Lung (tissue), 12 donors: ENCODE data around the gene ACTN1. TPM values are rescaled to one million over a fixed set of nuclear protein-coding genes. Genes with fewer than 3 reads are reported as not detected.

Source experiments
- ATAC-seq: fragments of 200-7000 bp; cut with Tn5 transposase; one replicate; pipeline ENCODE4 v1.9.1; 2020; ENCODE audit warnings: moderate number of reproducible peaks; ENCODE audit not compliant: insufficient read depth, low FRiP score
- DNase-seq, 3 donors: peaks; one replicate each; pipeline ENCODE4 v3.0.0-alpha.2; 2013 to 2017
- H3K27ac ChIP-seq, 2 donors: one replicate each; pipeline ENCODE4 v1.5.1; 2013; ENCODE audit warnings: mild to moderate bottlenecking in 2 of 2, moderate library complexity in 2 of 2, control low read depth in 1 of 2, inconsistent platforms in 1 of 2, low read depth in 1 of 2, low read length in 1 of 2
- H3K27me3 ChIP-seq, 3 donors: one replicate each; pipeline ENCODE4 v1.5.1; 2013; ENCODE audit warnings: low read length in 2 of 3; ENCODE audit not compliant: control insufficient read depth in 3 of 3, insufficient read depth in 3 of 3
- H3K36me3 ChIP-seq, 4 donors: one replicate each; pipeline ENCODE4 v1.5.1; 2013; ENCODE audit warnings: low read length in 4 of 4, mild to moderate bottlenecking in 1 of 4, moderate library complexity in 1 of 4; ENCODE audit not compliant: control insufficient read depth in 4 of 4, insufficient read depth in 4 of 4
- H3K4me1 ChIP-seq, 5 donors: one replicate each; pipeline ENCODE4 v1.5.1; 2013; ENCODE audit warnings: low read length in 5 of 5, mild to moderate bottlenecking in 2 of 5, moderate library complexity in 1 of 5; ENCODE audit not compliant: control insufficient read depth in 5 of 5, insufficient read depth in 5 of 5
- H3K4me3 ChIP-seq: one replicate; pipeline ENCODE4 v1.5.1; 2013; ENCODE audit warnings: mild to moderate bottlenecking, control low read depth, moderate library complexity
- H3K9ac ChIP-seq, 2 donors: one replicate each; pipeline ENCODE4 v1.5.1; 2013; ENCODE audit warnings: low read length in 2 of 2, control low read depth in 1 of 2; ENCODE audit not compliant: insufficient read depth in 1 of 2
- H3K9me3 ChIP-seq, 4 donors: one replicate each; pipeline ENCODE4 v1.5.1; 2013; ENCODE audit warnings: low read length in 3 of 4, mild to moderate bottlenecking in 1 of 4, moderate library complexity in 1 of 4; ENCODE audit not compliant: control insufficient read depth in 4 of 4, insufficient read depth in 3 of 4
- WGBS, 2 donors: extraction: QIAGEN DNeasy Blood & Tissue Kit; methylation state at CpG; one replicate each; pipeline ENCODE4 v1.1.7; 2013; 5-methylcytosine and 5-hydroxymethylcytosine counted together
- polyA plus RNA-seq, 2 donors: library from polyadenylated mRNA; stranded (reverse); fragments of 200-250 nt; gene quantifications; one replicate each; pipeline ENCODE4 v1.2.1, GENCODE V29; 2013
- total RNA-seq, 2 donors: library from RNA; depleted of rRNA in 1 of 2; stranded (reverse); fragments of >200 nt in 1 of 2; gene quantifications; one replicate each; pipeline ENCODE4 v1.2.1, GENCODE V29; 2014 to 2021
- TF ChIP-seq, protein P1 (sequence below): IDR thresholded peaks from 2 replicates; pipeline ENCODE4 v1.5.1; 2012; ENCODE audit warnings: mild to moderate bottlenecking; ENCODE audit errors: control extremely low read depth, extremely low read depth
- donor health status: control.
- donor health status: control.
- donor health status: Bipolar disorder and iron deficiency.
- donor health status: healthy.
- donor health status: DM: yes; HTN: yes; CAD: no.

ACTN1 gene
- total and polyA plus RNA-seq, 4 donors: 40.9 to 168 (median 117) TPM

DNA sequence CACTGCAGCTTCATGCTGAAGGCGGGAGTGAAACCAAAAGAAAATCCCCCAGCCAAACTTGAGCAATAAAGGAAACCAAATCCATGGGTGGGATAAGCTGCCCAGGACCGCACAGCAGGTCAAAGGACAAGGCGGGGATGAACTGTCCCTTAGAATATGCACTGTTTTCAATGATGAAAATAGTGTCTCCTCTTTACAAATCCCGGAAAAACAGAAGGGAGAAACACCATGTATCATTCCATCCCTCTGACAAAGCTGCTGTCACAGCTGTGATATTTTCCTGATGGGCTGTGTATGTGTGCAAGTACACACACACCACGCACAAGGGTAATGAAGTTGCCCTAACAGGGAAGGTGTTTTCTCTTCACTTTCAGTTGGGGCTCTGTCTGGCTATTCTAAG is 70.3 kb downstream of the ACTN1 start:
- H3K36me3 ChIP-seq: peaks cover 10 to 44% (median 38%) of the 10 kb centered on the region in 4 donors
- H3K9me3 ChIP-seq: no peaks in the 10 kb centered on the region
- H3K27me3 ChIP-seq: no peaks in the 10 kb centered on the region
- DNase-seq (no peak), ATAC-seq (no peak)
- TF ChIP-seq, protein P1, sequence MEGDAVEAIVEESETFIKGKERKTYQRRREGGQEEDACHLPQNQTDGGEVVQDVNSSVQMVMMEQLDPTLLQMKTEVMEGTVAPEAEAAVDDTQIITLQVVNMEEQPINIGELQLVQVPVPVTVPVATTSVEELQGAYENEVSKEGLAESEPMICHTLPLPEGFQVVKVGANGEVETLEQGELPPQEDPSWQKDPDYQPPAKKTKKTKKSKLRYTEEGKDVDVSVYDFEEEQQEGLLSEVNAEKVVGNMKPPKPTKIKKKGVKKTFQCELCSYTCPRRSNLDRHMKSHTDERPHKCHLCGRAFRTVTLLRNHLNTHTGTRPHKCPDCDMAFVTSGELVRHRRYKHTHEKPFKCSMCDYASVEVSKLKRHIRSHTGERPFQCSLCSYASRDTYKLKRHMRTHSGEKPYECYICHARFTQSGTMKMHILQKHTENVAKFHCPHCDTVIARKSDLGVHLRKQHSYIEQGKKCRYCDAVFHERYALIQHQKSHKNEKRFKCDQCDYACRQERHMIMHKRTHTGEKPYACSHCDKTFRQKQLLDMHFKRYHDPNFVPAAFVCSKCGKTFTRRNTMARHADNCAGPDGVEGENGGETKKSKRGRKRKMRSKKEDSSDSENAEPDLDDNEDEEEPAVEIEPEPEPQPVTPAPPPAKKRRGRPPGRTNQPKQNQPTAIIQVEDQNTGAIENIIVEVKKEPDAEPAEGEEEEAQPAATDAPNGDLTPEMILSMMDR: no peak
- no peak overlapping the region for H3K27ac ChIP-seq
- H3K9ac ChIP-seq: no peak overlapping the region
- WGBS, 2 donors: 79 to 83% methylated on average over 5 of the region's 5 CpGs
- H3K4me3 ChIP-seq: no peak overlapping the region
- peaks cover 0 to 4% (median 0%) of the 10 kb centered on the region in 5 donors for H3K4me1 ChIP-seq

DNA sequence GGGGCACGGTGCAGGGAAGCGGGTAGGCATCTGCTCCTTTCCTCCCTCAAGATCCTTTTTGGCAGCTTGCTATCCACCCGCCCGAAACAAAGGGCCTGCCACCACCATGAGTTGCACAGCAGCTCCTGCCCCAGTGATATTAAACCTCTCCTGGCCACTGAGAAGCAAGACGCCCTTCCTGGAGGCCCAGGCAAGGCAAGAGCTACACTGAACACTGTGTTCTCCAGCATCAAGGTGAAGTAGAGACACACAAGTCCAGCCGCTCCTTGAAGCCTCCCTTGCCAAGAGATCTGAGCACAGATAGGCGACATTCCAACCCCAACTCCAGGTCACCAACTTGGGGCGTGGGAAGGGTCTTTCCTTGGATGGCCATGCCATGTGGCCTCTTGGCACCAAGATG is 70.9 kb downstream of the ACTN1 start:
- DNase-seq (no peak), ATAC-seq (no peak)
- Histone ChIP-seq H3K9me3 (no peaks in the 10 kb centered on the region), H3K4me3 (no peak overlapping the region), H3K27me3 (no peaks in the 10 kb centered on the region), H3K9ac (no peak overlapping the region), H3K27ac (no peak overlapping the region), H3K36me3 (peaks cover 10 to 45% (median 42%) of the 10 kb centered on the region in 4 donors), H3K4me1 (peaks cover 0 to 4% (median 0%) of the 10 kb centered on the region in 5 donors)
- TF ChIP-seq, protein P1: no peak
- 94 to 97% methylated on average over 8 of the region's 8 CpGs for WGBS, 2 donors

DNA sequence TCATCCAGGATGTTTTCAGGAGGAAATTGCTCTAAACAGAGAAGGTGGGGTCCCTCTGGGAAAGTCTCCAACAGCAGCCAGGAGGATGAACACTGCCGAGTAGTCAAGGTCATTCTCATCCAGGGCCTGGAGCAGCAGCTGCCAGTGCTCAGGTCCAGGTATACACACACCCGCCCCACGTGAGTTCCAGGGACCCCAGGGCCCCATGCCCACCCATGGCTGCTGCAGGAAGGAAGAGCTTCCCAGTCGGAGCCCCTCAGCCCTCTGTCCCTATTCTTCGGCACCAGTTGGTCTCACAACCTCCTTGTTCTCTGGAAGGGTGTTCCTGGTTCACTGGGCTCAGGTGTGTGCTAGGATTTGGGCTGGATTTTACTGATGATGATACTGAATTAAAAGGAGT is 72.7 kb downstream of the ACTN1 start:
- peaks cover 15 to 55% (median 48%) of the 10 kb centered on the region in 4 donors for H3K36me3 ChIP-seq
- no peak overlapping the region for H3K9ac ChIP-seq
- TF ChIP-seq, protein P1: no peak
- DNase-seq: no peak
- no peak overlapping the region for H3K27ac ChIP-seq
- H3K4me1 ChIP-seq: peaks cover 0 to 2% (median 0%) of the 10 kb centered on the region in 5 donors
- 86 to 87% methylated on average over 5 of the region's 5 CpGs for WGBS, 2 donors
- no peaks in the 10 kb centered on the region for H3K27me3 ChIP-seq
- no peak overlapping the region for H3K4me3 ChIP-seq
- H3K9me3 ChIP-seq: no peaks in the 10 kb centered on the region
- no peak for ATAC-seq

DNA sequence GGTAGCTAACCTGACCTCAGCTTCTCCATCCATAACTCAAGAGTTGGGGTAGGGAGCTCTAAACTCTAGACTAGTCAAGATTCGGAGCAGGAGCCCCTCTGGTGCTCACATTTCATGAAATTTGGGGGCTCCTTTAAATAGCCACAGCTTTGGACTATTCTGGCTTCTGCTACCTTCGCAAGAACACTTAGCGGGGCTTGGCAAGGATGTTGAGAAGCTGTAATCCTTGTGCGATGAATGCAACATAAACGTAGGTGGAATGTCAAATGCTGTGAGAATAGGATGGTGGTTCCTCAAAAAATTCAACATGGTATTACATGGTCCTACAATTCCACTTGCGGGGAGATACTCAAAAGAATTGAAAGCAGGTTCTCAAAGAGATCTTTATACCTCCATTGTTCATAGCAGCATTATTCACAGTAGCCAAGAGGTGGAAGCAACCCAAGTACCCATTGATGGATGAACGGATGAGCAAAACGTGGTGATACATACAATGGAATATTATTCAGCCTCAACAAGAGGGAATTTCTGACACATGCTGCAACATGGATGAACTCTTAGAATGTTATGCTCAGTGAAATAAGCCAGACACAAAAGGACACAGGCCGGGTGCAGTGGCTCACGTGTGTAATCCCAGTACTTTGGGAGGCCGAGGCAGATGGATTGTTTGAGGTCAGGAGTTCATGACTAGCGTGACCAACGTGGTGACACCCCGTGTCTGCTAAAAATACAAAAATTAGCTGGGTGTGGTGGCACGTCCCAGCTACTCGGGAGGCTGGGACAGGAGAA is 73.8 kb downstream of the ACTN1 start:
- Histone ChIP-seq H3K9me3 (no peaks in the 10 kb centered on the region), H3K36me3 (peaks cover 13 to 58% (median 49%) of the 10 kb centered on the region in 4 donors), H3K9ac (no peak overlapping the region), H3K27me3 (no peaks in the 10 kb centered on the region), H3K27ac (no peak overlapping the region), H3K4me3 (no peak overlapping the region), H3K4me1 (no peaks in the 10 kb centered on the region)
- no peak for DNase-seq
- no peak for ATAC-seq
- TF ChIP-seq, protein P1: no peak
- WGBS, 2 donors: 90 to 91% methylated on average over 16 of the region's 16 CpGs
